ENCODE results near the gene SF3B1.

GRCh38 chr2:197383825-197384224, 51.0 kb downstream of the SF3B1 start:
- TF ChIP-seq CTCF (IDR thresholded peaks at IDR 0.05 in 4 of 5, conservative IDR thresholded peaks at IDR 0.05 in 1 of 5): no peak
- TF ChIP-seq POLR2A (IDR thresholded peaks at IDR 0.05): no peak

Measured in gastrocnemius medialis (tissue), 4 donors.